OCI-LY1 (cell line): ENCODE data around the gene ZBTB8A.
"Not testable (repeated sequence)": the region's sequence is repeated elsewhere in the genome, so short reads cannot be mapped to it uniquely, and the experiment has no call there.

Experiments used
- H2AFZ ChIP-seq: fragments of 200-600 bp; sonication (generic), shearing (Covaris generic); 2 replicates; pipeline ENCODE4 v1.6.0; 2014; ENCODE audit warnings: antibody characterized with exemption, mild to moderate bottlenecking, low read length
- H3F3A ChIP-seq: fragments of 200-600 bp; sonication (generic), shearing (Covaris generic); 2 replicates; pipeline ENCODE4 v1.6.0; 2014; ENCODE audit warnings: mild to moderate bottlenecking, antibody characterized with exemption, low read length, moderate library complexity; ENCODE audit not compliant: insufficient read depth
- H3K27ac ChIP-seq: fragments of 200-600 bp; sonication (generic); 2 replicates; pipeline ENCODE4 v1.5.1; 2014; ENCODE audit warnings: low read length, mixed run types, mild to moderate bottlenecking, low read depth; ENCODE audit not compliant: poor library complexity, severe bottlenecking
- H3K27me3 ChIP-seq: fragments of 200-600 bp; sonication (generic); 2 replicates; pipeline ENCODE4 v1.6.0; 2014; ENCODE audit warnings: antibody characterized with exemption, mild to moderate bottlenecking, low read length, moderate library complexity; ENCODE audit not compliant: insufficient read depth
- H3K36me3 ChIP-seq: fragments of 200-600 bp; sonication (generic); 2 replicates; pipeline ENCODE4 v1.6.1; 2014; ENCODE audit warnings: mild to moderate bottlenecking, antibody characterized with exemption, low read length, moderate library complexity, mixed read lengths; ENCODE audit not compliant: insufficient read depth
- H3K4me1 ChIP-seq: fragments of 200-600 bp; sonication (generic); 2 replicates; pipeline ENCODE4 v1.5.1; 2014; ENCODE audit warnings: mild to moderate bottlenecking, low read length, moderate library complexity; ENCODE audit not compliant: insufficient read depth, severe bottlenecking
- H3K4me2 ChIP-seq: fragments of 200-600 bp; sonication (generic), shearing (Covaris generic); 2 replicates; pipeline ENCODE4 v1.6.1; 2014; ENCODE audit warnings: low read length
- H3K4me3 ChIP-seq: fragments of 200-600 bp; sonication (generic); 2 replicates; pipeline ENCODE4 v1.5.1; 2014; ENCODE audit warnings: low read length, low read depth, mild to moderate bottlenecking, mixed read lengths; ENCODE audit not compliant: poor library complexity, severe bottlenecking
- H3K79me2 ChIP-seq: fragments of 200-600 bp; shearing (Covaris generic); 2 replicates; pipeline ENCODE4 v1.6.1; 2016; ENCODE audit warnings: mixed run types, low read length, mixed read lengths; ENCODE audit not compliant: insufficient read depth
- H3K9ac ChIP-seq: fragments of 200-600 bp; sonication (generic), shearing (Covaris generic); 2 replicates; pipeline ENCODE4 v1.6.1; 2014; ENCODE audit warnings: mild to moderate bottlenecking, low read length, mixed read lengths
- H3K9me2 ChIP-seq: fragments of 200-600 bp; sonication (generic), shearing (Covaris generic); 2 replicates; pipeline ENCODE4 v1.6.1; 2014; ENCODE audit warnings: low read depth, mild to moderate bottlenecking, low read length, mixed read lengths
- H3K9me3 ChIP-seq: fragments of 200-600 bp; shearing (Covaris generic); 2 replicates; pipeline ENCODE4 v1.6.1; 2014; ENCODE audit warnings: low read length, mixed read lengths
- H4K20me1 ChIP-seq: fragments of 200-600 bp; sonication (generic), shearing (Covaris generic); 2 replicates; pipeline ENCODE4 v1.6.0; 2016; ENCODE audit warnings: mild to moderate bottlenecking, low read length; ENCODE audit not compliant: insufficient read depth
- CTCF ChIP-seq: fragments of 200-600 bp; sonication (generic), shearing (Covaris generic); IDR thresholded peaks from 2 replicates; pipeline ENCODE4 v1.5.1; 2017; ENCODE audit warnings: mild to moderate bottlenecking, antibody characterized with exemption, low read length, moderate library complexity, mixed read lengths
- EZH2 ChIP-seq: fragments of 200-600 bp; sonication (generic), shearing (Covaris generic); IDR thresholded peaks from 2 replicates; pipeline ENCODE4 v1.8.0; 2017; ENCODE audit warnings: borderline replicate concordance, mixed run types, mild to moderate bottlenecking, antibody characterized with exemption, low read length, moderate library complexity, mixed read lengths

Gene ZBTB8A

GRCh38 chr1:32635508-32636277 is 96.5 kb downstream of the ZBTB8A start:
- H3K36me3 ChIP-seq: peaks cover 24% of the 10 kb centered on the region
- no peak for TF ChIP-seq EZH2
- no peak for TF ChIP-seq CTCF
- no peaks in the 10 kb centered on the region for H3K9me3 ChIP-seq
- no peak overlapping the region for H3K27ac ChIP-seq
- H3K9me2 ChIP-seq: no peaks in the 10 kb centered on the region
- no peaks in the 10 kb centered on the region for H3K27me3 ChIP-seq
- no peak overlapping the region for H3K9ac ChIP-seq
- no peaks in the 10 kb centered on the region for H4K20me1 ChIP-seq
- H3K79me2 ChIP-seq: peaks cover 6% of the 10 kb centered on the region; the same call in 1 of the 2 replicates
- H3K4me2 ChIP-seq: no peak overlapping the region
- no peaks in the 10 kb centered on the region for H3K4me1 ChIP-seq
- H3F3A ChIP-seq: peaks cover 4% of the 10 kb centered on the region; the same call in 1 of the 2 replicates
- no peak overlapping the region for H3K4me3 ChIP-seq
- no peak overlapping the region for H2AFZ ChIP-seq

GRCh38 chr1:32636914-32637645 is 97.9 kb downstream of the ZBTB8A start:
- Histone ChIP-seq H3K4me2 (no peak overlapping the region), H2AFZ (no peak overlapping the region), H3K4me3 (no peak overlapping the region), H3K9me3 (no peaks in the 10 kb centered on the region), H3K27ac (no peak overlapping the region), H3K9me2 (no peaks in the 10 kb centered on the region), H3K36me3 (peaks cover 22% of the 10 kb centered on the region; the same call in 1 of the 2 replicates), H3K9ac (no peak overlapping the region), H4K20me1 (no peaks in the 10 kb centered on the region), H3K4me1 (no peaks in the 10 kb centered on the region), H3F3A (peaks cover 4% of the 10 kb centered on the region; the same call in 1 of the 2 replicates), H3K27me3 (no peaks in the 10 kb centered on the region), H3K79me2 (peaks cover 6% of the 10 kb centered on the region; the same call in 1 of the 2 replicates)
- TF ChIP-seq EZH2 (no peak), CTCF (no peak)

GRCh38 chr1:32639489-32640075 is 100.4 kb downstream of the ZBTB8A start:
- Histone ChIP-seq H4K20me1 (no peaks in the 10 kb centered on the region), H3K4me1 (no peaks in the 10 kb centered on the region), H3K27me3 (no peaks in the 10 kb centered on the region), H3K36me3 (peaks cover 4% of the 10 kb centered on the region; the same call in 1 of the 2 replicates), H3K9me3 (no peaks in the 10 kb centered on the region), H3K9ac (no peak overlapping the region), H3F3A (no peaks in the 10 kb centered on the region), H3K27ac (no peak overlapping the region), H3K79me2 (peaks cover 13% of the 10 kb centered on the region), H3K4me2 (no peak overlapping the region), H3K4me3 (no peak overlapping the region), H2AFZ (no peak overlapping the region), H3K9me2 (no peaks in the 10 kb centered on the region)
- TF ChIP-seq EZH2: no peak
- no peak for TF ChIP-seq CTCF

- H3K4me3 ChIP-seq, H2AFZ ChIP-seq, H3K4me2 ChIP-seq, H3K9ac ChIP-seq, H3K36me3 ChIP-seq, H4K20me1 ChIP-seq, H3K9me3 ChIP-seq, H3K27me3 ChIP-seq, H3K27ac ChIP-seq, H3F3A ChIP-seq, H3K9me2 ChIP-seq: not testable (repeated sequence)
- Histone ChIP-seq H3K79me2 (peaks cover 18% of the 10 kb centered on the region), H3K4me1 (peaks cover 11% of the 10 kb centered on the region)
Observed at GRCh38 chr1:32642292-32642827, 103.1 kb downstream of the ZBTB8A start.
